HCT116 (cell line): ENCODE results near the gene COX7A2L. TPM values are rescaled to one million over a fixed set of nuclear protein-coding genes. Genes with fewer than 3 reads are reported as not detected.

Experiments
- ATAC-seq: fragments of 200-7000 bp; cut with Tn5 transposase; 2 replicates; pipeline ENCODE4 v1.9.1; 2020; ENCODE audit warnings: mild to moderate bottlenecking, moderate library complexity
- BruUV-seq: library from RNA; stranded (reverse); fragments of 400-500 nt; replicated peaks from 2 replicates; lab custom pipeline; 2021; lab: Mats Ljungman, UMichigan
- CTCF ChIA-PET: fragments of 300-600 bp; sonication (Branson Sonifier 250); formaldehyde crosslinking; loops from one replicate; lab custom pipeline; 2021; ENCODE audit warnings: antibody characterized with exemption; lab: Charles Lee
- POLR2A ChIA-PET: fragments of 300-600, 350-600 bp; sonication (Branson Sonifier 250); formaldehyde crosslinking; loops from one replicate; lab custom pipeline; 2021; ENCODE audit warnings: antibody characterized with exemption; lab: Charles Lee
- RAD21 ChIA-PET, 2 experiments: fragments of 300-600 bp; sonication (Branson Sonifier 250); formaldehyde crosslinking; loops; one replicate each; lab custom pipeline; 2023; ENCODE audit warnings: low total read pairs in 2 of 2; ENCODE audit not compliant: uncharacterized antibody in 2 of 2, unreplicated experiment in 2 of 2, low non-redundant PET in 1 of 2; lab: Charles Lee
- DNase-seq: peaks from one replicate; pipeline ENCODE4 v3.0.0-alpha.2; 2010; ENCODE audit warnings: low read depth, low spot score
- H2AFZ ChIP-seq: fragments of 200-600 bp; shearing (Covaris generic), sonication (generic); 2 replicates; pipeline ENCODE4 v1.6.1; 2017; ENCODE audit warnings: low read depth, mixed run types, mixed read lengths, antibody characterized with exemption, low read length; ENCODE audit not compliant: poor library complexity, severe bottlenecking
- H3K27ac ChIP-seq: 2 replicates; pipeline ENCODE4 v1.5.1; 2012; ENCODE audit warnings: low read depth, low read length
- H3K27me3 ChIP-seq: fragments of 200-600 bp; sonication (generic); 2 replicates; pipeline ENCODE4 v1.6.1; 2016; ENCODE audit warnings: mixed run types, low read length, mixed read lengths; ENCODE audit not compliant: insufficient read depth
- H3K36me3 ChIP-seq, 2 experiments: fragments of 200-500 bp in 1 of 2; fragments of 200-600 bp in 1 of 2; sonication (Bioruptor generic) in 1 of 2; sonication (generic) in 1 of 2; 2 replicates each; pipeline versions ENCODE4 v1.5.1 to v1.6.1; 2014 to 2016; ENCODE audit warnings: low read length in 2 of 2, inconsistent platforms in 1 of 2, mixed read lengths in 1 of 2, mixed run types in 1 of 2; ENCODE audit not compliant: insufficient read depth in 2 of 2, control insufficient read depth in 1 of 2
- H3K4me1 ChIP-seq, 2 experiments: fragments of 200-600 bp in 1 of 2; sonication (generic) in 1 of 2; 2 replicates each; pipeline versions ENCODE4 v1.5.1 to v1.6.1; 2012 to 2017; ENCODE audit warnings: low read length in 2 of 2, inconsistent platforms in 1 of 2, mild to moderate bottlenecking in 1 of 2, mixed read lengths in 1 of 2, mixed run types in 1 of 2, moderate library complexity in 1 of 2; ENCODE audit not compliant: insufficient read depth in 2 of 2, control insufficient read depth in 1 of 2
- H3K4me2 ChIP-seq: fragments of 200-600 bp; sonication (generic); 2 replicates; pipeline ENCODE4 v1.6.1; 2017; ENCODE audit warnings: mixed run types, low read length, mixed read lengths
- H3K4me3 ChIP-seq, 2 experiments: fragments of 200-600 bp in 1 of 2; sonication (generic) in 1 of 2; replicated peaks in 1 of 2; 2 replicates each; pipeline ENCODE4 v1.5.1; 2011 to 2016; ENCODE audit warnings: low read length in 2 of 2, control low read depth in 1 of 2, low read depth in 1 of 2, mild to moderate bottlenecking in 1 of 2, mixed read lengths in 1 of 2, mixed run types in 1 of 2
- H3K79me2 ChIP-seq: fragments of 200-600 bp; sonication (generic); 2 replicates; pipeline ENCODE4 v1.6.1; 2017; ENCODE audit warnings: mild to moderate bottlenecking, mixed run types, low read length, moderate library complexity, mixed read lengths; ENCODE audit not compliant: insufficient read depth
- H3K9ac ChIP-seq: fragments of 200-600 bp; sonication (generic); 2 replicates; pipeline ENCODE4 v1.6.1; 2016; ENCODE audit warnings: low read length, mixed read lengths
- H3K9me2 ChIP-seq: fragments of 200-600 bp; sonication (generic), shearing (Covaris generic); 2 replicates; pipeline ENCODE4 v1.6.1; 2017; ENCODE audit warnings: mixed run types, mild to moderate bottlenecking, moderate library complexity; ENCODE audit not compliant: insufficient read depth
- H3K9me3 ChIP-seq, 2 experiments: fragments of 200-500 bp in 1 of 2; fragments of 200-600 bp in 1 of 2; sonication (Bioruptor generic) in 1 of 2; sonication (generic) in 1 of 2; 2 replicates each; pipeline ENCODE4 v1.6.1; 2014 to 2017; ENCODE audit warnings: low read length in 2 of 2, mixed read lengths in 2 of 2, inconsistent platforms in 1 of 2, low read depth in 1 of 2, mild to moderate bottlenecking in 1 of 2, mixed run types in 1 of 2, moderate library complexity in 1 of 2; ENCODE audit not compliant: control insufficient read depth in 1 of 2, insufficient read depth in 1 of 2
- H4K20me1 ChIP-seq: fragments of 200-600 bp; sonication (generic), shearing (Covaris generic); 2 replicates; pipeline ENCODE4 v1.6.1; 2017; ENCODE audit warnings: mixed run types, mild to moderate bottlenecking, moderate library complexity; ENCODE audit not compliant: insufficient read depth
- CEBPB ChIP-seq: IDR thresholded peaks from 2 replicates; pipeline ENCODE4 v1.6.1; 2012; ENCODE audit warnings: low read depth
- EGR1 ChIP-seq: IDR thresholded peaks from 2 replicates; pipeline ENCODE4 v1.6.1; 2012; ENCODE audit warnings: low read depth
- EZH2phosphoT487 ChIP-seq: fragments of 200-600 bp; IDR thresholded peaks from 2 replicates; pipeline ENCODE4 v1.6.1; 2018; ENCODE audit warnings: antibody characterized with exemption, borderline replicate concordance
- RAD21 ChIP-seq: IDR thresholded peaks from 2 replicates; pipeline ENCODE4 v1.6.1; 2012; ENCODE audit warnings: low read depth, mild to moderate bottlenecking
- SIN3A ChIP-seq: IDR thresholded peaks from 2 replicates; pipeline ENCODE4 v1.6.1; 2012; ENCODE audit warnings: low read depth
- YY1 ChIP-seq: IDR thresholded peaks from 2 replicates; pipeline ENCODE4 v1.6.1; 2011; ENCODE audit warnings: low read length, low read depth, moderate library complexity, mild to moderate bottlenecking; ENCODE audit not compliant: insufficient replicate concordance; ENCODE audit errors: extremely low read depth
- ZFX ChIP-seq: fragments of 450-650 bp; IDR thresholded peaks from 2 replicates; pipeline ENCODE4 v1.6.1; 2017
- intact Hi-C: fragments of 100-400 bp; cut with micrococcal nuclease; formaldehyde crosslinking; loops from 2 replicates; pipeline ENCODE4 v1.10.0; 2022
- total RNA-seq: library from RNA; stranded (reverse); gene quantifications from one replicate; pipeline ENCODE4 v1.2.1, GENCODE V29; 2021; ENCODE audit not compliant: unreplicated experiment
- TF ChIP-seq, protein P1 (sequence below), 3 experiments: fragments of 200-600 bp in 1 of 3; sonication (generic) in 1 of 3; IDR thresholded peaks in 2 of 3; conservative IDR thresholded peaks in 1 of 3; 2 replicates each; pipeline ENCODE4 v1.5.1; 2012 to 2017; ENCODE audit warnings: low read depth in 2 of 3, low read length in 2 of 3, antibody characterized with exemption in 1 of 3, borderline replicate concordance in 1 of 3, control low read depth in 1 of 3, mild to moderate bottlenecking in 1 of 3, mixed read lengths in 1 of 3, mixed run types in 1 of 3, moderate library complexity in 1 of 3; ENCODE audit not compliant: insufficient read depth in 1 of 3
- TF ChIP-seq, protein P2 (sequence below): IDR thresholded peaks from 2 replicates; pipeline ENCODE4 v1.6.1; 2011; ENCODE audit warnings: mild to moderate bottlenecking, low read length, moderate library complexity; ENCODE audit not compliant: insufficient replicate concordance; ENCODE audit errors: extremely low read depth

The COX7A2L gene
- total RNA-seq, 1 experiment from 2014 or later = 104 TPM

DNA sequence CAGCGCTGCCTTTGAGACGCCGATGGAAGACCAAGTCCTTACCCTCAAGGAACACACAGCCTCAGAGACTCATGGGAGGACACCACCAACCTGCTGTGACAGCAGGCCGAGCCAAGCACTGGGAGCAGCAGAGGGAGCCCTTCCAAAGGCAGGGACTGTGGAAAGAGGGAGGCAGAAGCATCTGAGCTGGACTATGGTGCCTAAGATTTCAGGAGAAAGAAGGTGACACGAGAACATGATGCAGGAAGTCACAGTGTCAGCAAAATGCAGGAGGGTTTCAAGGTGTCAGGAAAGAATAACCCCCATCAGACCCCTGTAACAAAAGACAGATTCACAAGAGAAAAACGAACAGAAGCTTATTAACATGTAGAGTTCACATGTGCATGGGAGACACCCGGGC, 24.2 kb upstream of the COX7A2L start:
- no peak overlapping the region for H3K27ac ChIP-seq
- intact Hi-C loops = no loop called here
- H3K36me3 ChIP-seq = no peaks in the 10 kb centered on the region
- no peaks in the 10 kb centered on the region for H4K20me1 ChIP-seq
- ChIA-PET CTCF (interaction anchor here (0.9 to 1.3 kb wide), 3 partner anchors 20 to 290 kb away, joined by 3 to 5 read pairs (median 3); no protein-coding TSS in a partner anchor), POLR2A (interaction anchor here (0.7 kb wide), 2 partner anchors 63 to 525 kb away, joined by 3 to 8 read pairs; no protein-coding TSS in a partner anchor)
- no peaks in the 10 kb centered on the region for H3K27me3 ChIP-seq
- H3K9me2 ChIP-seq = no peaks in the 10 kb centered on the region
- no peaks in the 10 kb centered on the region for H3K9me3 ChIP-seq
- no peaks in the 10 kb centered on the region for H3K79me2 ChIP-seq
- no TSS peak for BruUV-seq
- no peak overlapping the region for H3K9ac ChIP-seq
- peak; percentile 86 for ATAC-seq
- no peak overlapping the region for H2AFZ ChIP-seq
- H3K4me1 ChIP-seq = no peaks in the 10 kb centered on the region
- no peak overlapping the region for H3K4me2 ChIP-seq
- DNase-seq = no peak
- no peak for TF ChIP-seq YY1
- TF ChIP-seq, protein P1, sequence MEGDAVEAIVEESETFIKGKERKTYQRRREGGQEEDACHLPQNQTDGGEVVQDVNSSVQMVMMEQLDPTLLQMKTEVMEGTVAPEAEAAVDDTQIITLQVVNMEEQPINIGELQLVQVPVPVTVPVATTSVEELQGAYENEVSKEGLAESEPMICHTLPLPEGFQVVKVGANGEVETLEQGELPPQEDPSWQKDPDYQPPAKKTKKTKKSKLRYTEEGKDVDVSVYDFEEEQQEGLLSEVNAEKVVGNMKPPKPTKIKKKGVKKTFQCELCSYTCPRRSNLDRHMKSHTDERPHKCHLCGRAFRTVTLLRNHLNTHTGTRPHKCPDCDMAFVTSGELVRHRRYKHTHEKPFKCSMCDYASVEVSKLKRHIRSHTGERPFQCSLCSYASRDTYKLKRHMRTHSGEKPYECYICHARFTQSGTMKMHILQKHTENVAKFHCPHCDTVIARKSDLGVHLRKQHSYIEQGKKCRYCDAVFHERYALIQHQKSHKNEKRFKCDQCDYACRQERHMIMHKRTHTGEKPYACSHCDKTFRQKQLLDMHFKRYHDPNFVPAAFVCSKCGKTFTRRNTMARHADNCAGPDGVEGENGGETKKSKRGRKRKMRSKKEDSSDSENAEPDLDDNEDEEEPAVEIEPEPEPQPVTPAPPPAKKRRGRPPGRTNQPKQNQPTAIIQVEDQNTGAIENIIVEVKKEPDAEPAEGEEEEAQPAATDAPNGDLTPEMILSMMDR (IDR thresholded peaks at IDR 0.05 in 2 of 3, conservative IDR thresholded peaks at IDR 0.05 in 1 of 3; ENCODE audit: borderline replicate concordance in 1 of 3, insufficient read depth in 1 of 3, low read depth in 2 of 3, low read length in 2 of 3) = peak; percentile 39 to 43 (median 42); a peak in 5 of 6 replicates
- peak; percentile 52; the same call in 1 of the 2 replicates for TF ChIP-seq RAD21
- TF ChIP-seq, all 23 proteins: peak for 2
- H3K4me3 ChIP-seq = no peak overlapping the region
- RAD21 ChIA-PET = no interaction called here

DNA sequence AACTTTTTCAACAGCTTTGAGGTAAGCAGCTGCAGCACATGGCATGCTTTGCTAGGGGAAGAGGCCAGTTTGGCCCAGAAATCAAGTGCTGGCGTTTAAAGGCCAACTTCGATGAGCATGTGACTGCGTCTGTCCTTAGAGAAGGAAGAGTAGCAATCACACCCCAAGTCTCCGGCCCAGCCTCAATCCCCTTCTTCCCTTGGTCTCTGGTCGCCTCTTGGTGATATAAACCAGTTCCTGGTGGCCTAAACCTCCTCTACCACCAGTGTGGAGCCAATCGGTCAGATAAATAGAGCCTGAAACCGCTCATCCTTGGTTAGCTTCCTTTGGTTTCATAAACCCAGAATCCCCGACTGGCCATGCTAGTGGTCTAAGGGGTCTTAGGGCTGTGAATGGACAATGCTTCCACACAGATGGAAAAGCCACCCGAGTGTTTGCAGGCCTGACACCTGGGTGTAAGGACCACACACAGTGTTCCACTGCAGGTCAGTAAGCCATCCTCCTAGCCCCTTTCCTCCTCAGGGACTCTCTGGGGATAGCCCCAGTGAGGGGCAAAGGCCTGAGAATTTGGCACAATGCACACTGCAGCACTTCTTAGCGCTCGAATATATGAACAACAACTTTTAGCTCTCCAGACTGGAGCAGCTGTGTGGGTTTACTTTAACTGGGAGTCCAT, 23.0 kb upstream of the COX7A2L start:
- Histone ChIP-seq H3K9ac (no peak overlapping the region), H3K4me1 (no peaks in the 10 kb centered on the region), H2AFZ (no peak overlapping the region), H3K79me2 (no peaks in the 10 kb centered on the region), H3K4me2 (no peak overlapping the region), H3K27ac (no peak overlapping the region), H3K27me3 (no peaks in the 10 kb centered on the region), H3K36me3 (no peaks in the 10 kb centered on the region), H3K4me3 (no peak overlapping the region), H3K9me2 (no peaks in the 10 kb centered on the region), H3K9me3 (no peaks in the 10 kb centered on the region), H4K20me1 (no peaks in the 10 kb centered on the region)
- BruUV-seq = no TSS peak
- CTCF ChIA-PET = no interaction called here
- POLR2A ChIA-PET = no interaction called here
- no peak for TF ChIP-seq EGR1
- TF ChIP-seq, protein P2, sequence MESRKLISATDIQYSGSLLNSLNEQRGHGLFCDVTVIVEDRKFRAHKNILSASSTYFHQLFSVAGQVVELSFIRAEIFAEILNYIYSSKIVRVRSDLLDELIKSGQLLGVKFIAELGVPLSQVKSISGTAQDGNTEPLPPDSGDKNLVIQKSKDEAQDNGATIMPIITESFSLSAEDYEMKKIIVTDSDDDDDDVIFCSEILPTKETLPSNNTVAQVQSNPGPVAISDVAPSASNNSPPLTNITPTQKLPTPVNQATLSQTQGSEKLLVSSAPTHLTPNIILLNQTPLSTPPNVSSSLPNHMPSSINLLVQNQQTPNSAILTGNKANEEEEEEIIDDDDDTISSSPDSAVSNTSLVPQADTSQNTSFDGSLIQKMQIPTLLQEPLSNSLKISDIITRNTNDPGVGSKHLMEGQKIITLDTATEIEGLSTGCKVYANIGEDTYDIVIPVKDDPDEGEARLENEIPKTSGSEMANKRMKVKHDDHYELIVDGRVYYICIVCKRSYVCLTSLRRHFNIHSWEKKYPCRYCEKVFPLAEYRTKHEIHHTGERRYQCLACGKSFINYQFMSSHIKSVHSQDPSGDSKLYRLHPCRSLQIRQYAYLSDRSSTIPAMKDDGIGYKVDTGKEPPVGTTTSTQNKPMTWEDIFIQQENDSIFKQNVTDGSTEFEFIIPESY = no peak
- no peak for TF ChIP-seq YY1
- TF ChIP-seq CEBPB = no peak
- no peak for TF ChIP-seq SIN3A
- TF ChIP-seq, protein P1 (IDR thresholded peaks at IDR 0.05 in 2 of 3, conservative IDR thresholded peaks at IDR 0.05 in 1 of 3; ENCODE audit: borderline replicate concordance in 1 of 3, insufficient read depth in 1 of 3, low read depth in 2 of 3, low read length in 2 of 3) = no peak
- TF ChIP-seq ZFX = no peak
- TF ChIP-seq EZH2phosphoT487 = no peak
- DNase-seq = no peak
- no peak for ATAC-seq
- RAD21 ChIA-PET = no interaction called here
- intact Hi-C loops = no loop called here
